HG03139 (cell line): Measurements from ENCODE around the gene ZNF45.
A peak's percentile ranks its signal among the peaks of the same experiment; 100 is the strongest.
"Not testable (repeated sequence)": the region's sequence is repeated elsewhere in the genome, so short reads cannot be mapped to it uniquely, and the experiment has no call there.

Experiments
- ATAC-seq: cut with Tn5 transposase; IDR thresholded peaks from one replicate; pipeline ENCODE4 v1.9.1; 2021; ENCODE audit not compliant: unreplicated experiment

Gene ZNF45

GRCh38 chr19:43934985-43935708, at the start of gene ZNF45:
ZNF45 (minus strand) TSS chr19:43935282; CDS start chr19:43922185, 13,097 bp downstream.
- ATAC-seq: peak; percentile 83

GRCh38 chr19:43984687-43985000, 49.6 kb upstream of the ZNF45 start:
- ATAC-seq: no peak

- peak; percentile 85 for ATAC-seq
Observed at GRCh38 chr19:43983912-43984686, 49.0 kb upstream of the ZNF45 start, which contains the start of gene ZNF155. ZNF155 (plus strand) TSS chr19:43984188; CDS start chr19:43988544, 4,356 bp downstream.

- no peak for ATAC-seq
Observed at GRCh38 chr19:43983544-43983911, 48.4 kb upstream of the ZNF45 start.

GRCh38 chr19:43976732-43977131, 41.6 kb upstream of the ZNF45 start:
- no peak for ATAC-seq

- ATAC-seq: no peak
Observed at GRCh38 chr19:43966079-43966694, 31.1 kb upstream of the ZNF45 start.

- no peak for ATAC-seq
Observed at GRCh38 chr19:43960411-43960810, 25.3 kb upstream of the ZNF45 start.

GRCh38 chr19:43957891-43958290, 22.8 kb upstream of the ZNF45 start:
- no peak for ATAC-seq

GRCh38 chr19:43956827-43957226, 21.7 kb upstream of the ZNF45 start:
- ATAC-seq: no peak

GRCh38 chr19:43950834-43951645, 16.0 kb upstream of the ZNF45 start, which contains the start of gene ZNF221:
ZNF221 (plus strand) TSS chr19:43951228; CDS start chr19:43962727, 11,499 bp downstream.
- peak; percentile 87 for ATAC-seq

GRCh38 chr19:43949803-43950202, 14.7 kb upstream of the ZNF45 start:
- ATAC-seq: not testable (repeated sequence)

- not testable (repeated sequence) for ATAC-seq
Observed at GRCh38 chr19:43947412-43947811, 12.3 kb upstream of the ZNF45 start.

GRCh38 chr19:43941209-43941608, 6.1 kb upstream of the ZNF45 start:
- no peak for ATAC-seq

- no peak for ATAC-seq
Observed at GRCh38 chr19:43940719-43941118, 5.6 kb upstream of the ZNF45 start.

- ATAC-seq: no peak
Observed at GRCh38 chr19:43939557-43940260, 4.6 kb upstream of the ZNF45 start.

GRCh38 chr19:43936188-43936587, 1.1 kb upstream of the ZNF45 start:
- ATAC-seq: no peak

GRCh38 chr19:43934055-43934984, 762 bp downstream of the ZNF45 start:
- no peak for ATAC-seq

GRCh38 chr19:43928820-43929219, 6.3 kb downstream of the ZNF45 start:
- ATAC-seq: no peak

- no peak for ATAC-seq
Observed at GRCh38 chr19:43923875-43924274, 11.2 kb downstream of the ZNF45 start.
